GM19099 (cell line): Measurements from ENCODE around the gene NWD2.

ENCODE experiments used
- POLR2A ChIP-seq: IDR thresholded peaks from 3 replicates; pipeline ENCODE4 v1.6.1; 2011; ENCODE audit warnings: low read depth; ENCODE audit not compliant: insufficient read length; ENCODE audit errors: extremely low read depth

Gene NWD2

GRCh38 chr4:37243722-37244582, 591 bp upstream of the NWD2 start:
- no peak for TF ChIP-seq POLR2A

- TF ChIP-seq POLR2A: no peak
Measured at GRCh38 chr4:37245391-37245954, 930 bp downstream of the NWD2 start.

GRCh38 chr4:37246891-37247290, 2.3 kb downstream of the NWD2 start:
- TF ChIP-seq POLR2A: no peak

GRCh38 chr4:37258221-37258620, 13.7 kb downstream of the NWD2 start:
- TF ChIP-seq POLR2A: no peak

GRCh38 chr4:37268319-37268718, 23.8 kb downstream of the NWD2 start:
- no peak for TF ChIP-seq POLR2A

GRCh38 chr4:37279121-37279520, 34.6 kb downstream of the NWD2 start:
- TF ChIP-seq POLR2A: no peak

GRCh38 chr4:37279894-37280592, 35.5 kb downstream of the NWD2 start:
- no peak for TF ChIP-seq POLR2A

- no peak for TF ChIP-seq POLR2A
Measured at GRCh38 chr4:37299468-37299867, 54.9 kb downstream of the NWD2 start.

- no peak for TF ChIP-seq POLR2A
Measured at GRCh38 chr4:37304612-37305011, 60.1 kb downstream of the NWD2 start.

GRCh38 chr4:37305984-37306383, 61.4 kb downstream of the NWD2 start:
- TF ChIP-seq POLR2A: no peak

- no peak for TF ChIP-seq POLR2A
Measured at GRCh38 chr4:37317104-37317643, 72.6 kb downstream of the NWD2 start.

GRCh38 chr4:37320513-37321235, 76.1 kb downstream of the NWD2 start:
- TF ChIP-seq POLR2A: no peak

- no peak for TF ChIP-seq POLR2A
Measured at GRCh38 chr4:37322122-37322521, 77.6 kb downstream of the NWD2 start.

GRCh38 chr4:37324546-37324945, 80.0 kb downstream of the NWD2 start:
- no peak for TF ChIP-seq POLR2A

GRCh38 chr4:37326852-37327251, 82.3 kb downstream of the NWD2 start:
- no peak for TF ChIP-seq POLR2A

- TF ChIP-seq POLR2A: no peak
Measured at GRCh38 chr4:37338972-37339371, 94.4 kb downstream of the NWD2 start.

GRCh38 chr4:37358748-37359147, 114.2 kb downstream of the NWD2 start:
- TF ChIP-seq POLR2A: no peak
